ENCODE results near the gene CCDC186. TPM values are rescaled to one million over a fixed set of nuclear protein-coding genes. Genes with fewer than 3 reads are reported as not detected.

The CCDC186 gene
- total RNA-seq, 1 experiment from 2014 or later = 12.8 TPM

DNA sequence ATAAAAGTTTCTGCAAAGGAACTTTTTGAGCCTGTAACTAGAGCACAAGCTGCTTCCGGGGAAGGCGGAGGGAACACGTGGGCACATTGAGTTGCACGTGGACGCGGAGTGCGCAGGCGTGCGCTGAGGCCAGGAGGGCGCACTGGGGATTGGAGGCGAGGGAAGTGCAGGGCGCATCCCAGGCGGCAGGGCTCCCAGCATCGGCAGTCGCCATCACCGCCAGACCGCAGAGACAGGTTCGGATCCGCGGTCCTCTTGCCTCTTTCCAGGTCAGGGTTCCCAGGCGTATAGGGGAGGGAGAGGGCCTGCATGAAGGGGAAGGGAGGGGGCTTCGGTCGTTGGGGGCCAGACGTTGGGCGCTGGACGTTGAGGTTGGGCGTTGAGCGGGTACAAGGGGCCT, 5.1 kb upstream of the CCDC186 start, which contains the start of gene TDRD1:
Gene TDRD1, plus strand, starts transcription at position 206 of the 400 bp plus-strand sequence. CDS start 8,479 bp downstream, outside the sequence.
- Mint-ChIP-seq H3K4me1 (ENCODE audit: low read depth, unreplicated experiment) (peaks cover 13% of the 10 kb centered on the region), H3K36me3 (ENCODE audit: insufficient read depth, unreplicated experiment) (peaks cover 8% of the 10 kb centered on the region)
- intact Hi-C loops (cut with micrococcal nuclease; ENCODE audit: unreplicated experiment) = no loop called here

DNA sequence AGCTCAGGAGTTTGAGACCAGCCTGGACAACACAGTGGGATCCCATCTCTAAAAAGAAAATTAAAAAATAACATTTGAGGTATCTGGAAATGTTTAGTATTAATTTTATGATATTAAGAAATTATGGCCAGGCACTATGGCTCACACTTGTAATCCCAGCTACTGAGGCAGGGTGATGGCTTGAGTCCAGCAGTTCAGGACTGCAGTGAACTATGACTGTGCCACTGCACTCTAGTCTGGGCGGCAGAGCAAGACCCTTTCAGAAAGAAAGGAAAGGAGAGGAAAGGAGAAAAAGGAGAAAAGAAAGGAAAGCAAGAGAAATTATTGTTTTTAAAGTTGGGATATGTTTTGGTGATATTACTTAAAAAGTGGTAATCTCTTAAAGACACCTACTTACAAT, 2.5 kb upstream of the CCDC186 start:
- H3K36me3 Mint-ChIP-seq (ENCODE audit: insufficient read depth, unreplicated experiment) = peaks cover 28% of the 10 kb centered on the region
- DNase-seq = no peak
- H3K27me3 Mint-ChIP-seq (ENCODE audit: unreplicated experiment) = no peaks in the 10 kb centered on the region
- CTCF ChIA-PET = no interaction called here
- intact Hi-C loops (cut with micrococcal nuclease; ENCODE audit: unreplicated experiment) = no loop called here
- peaks cover 13% of the 10 kb centered on the region for H3K4me1 Mint-ChIP-seq (ENCODE audit: low read depth, unreplicated experiment)
- no peaks in the 10 kb centered on the region for H3K9me3 Mint-ChIP-seq (ENCODE audit: low read depth, unreplicated experiment)
- no TSS peak for BruUV-seq (replicated peaks)
- H3K27ac Mint-ChIP-seq (ENCODE audit: unreplicated experiment) = no peak overlapping the region
- H3K4me3 Mint-ChIP-seq (ENCODE audit: low read depth, unreplicated experiment) = no peak overlapping the region
- TF ChIP-seq, protein P1, sequence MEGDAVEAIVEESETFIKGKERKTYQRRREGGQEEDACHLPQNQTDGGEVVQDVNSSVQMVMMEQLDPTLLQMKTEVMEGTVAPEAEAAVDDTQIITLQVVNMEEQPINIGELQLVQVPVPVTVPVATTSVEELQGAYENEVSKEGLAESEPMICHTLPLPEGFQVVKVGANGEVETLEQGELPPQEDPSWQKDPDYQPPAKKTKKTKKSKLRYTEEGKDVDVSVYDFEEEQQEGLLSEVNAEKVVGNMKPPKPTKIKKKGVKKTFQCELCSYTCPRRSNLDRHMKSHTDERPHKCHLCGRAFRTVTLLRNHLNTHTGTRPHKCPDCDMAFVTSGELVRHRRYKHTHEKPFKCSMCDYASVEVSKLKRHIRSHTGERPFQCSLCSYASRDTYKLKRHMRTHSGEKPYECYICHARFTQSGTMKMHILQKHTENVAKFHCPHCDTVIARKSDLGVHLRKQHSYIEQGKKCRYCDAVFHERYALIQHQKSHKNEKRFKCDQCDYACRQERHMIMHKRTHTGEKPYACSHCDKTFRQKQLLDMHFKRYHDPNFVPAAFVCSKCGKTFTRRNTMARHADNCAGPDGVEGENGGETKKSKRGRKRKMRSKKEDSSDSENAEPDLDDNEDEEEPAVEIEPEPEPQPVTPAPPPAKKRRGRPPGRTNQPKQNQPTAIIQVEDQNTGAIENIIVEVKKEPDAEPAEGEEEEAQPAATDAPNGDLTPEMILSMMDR (IDR thresholded peaks at IDR 0.05; ENCODE audit: unreplicated experiment) = no peak

More for the DNA sequence above, 5.1 kb upstream of the CCDC186 start, which contains the start of gene TDRD1:
- Mint-ChIP-seq H3K4me3 (ENCODE audit: low read depth, unreplicated experiment) (no peak within 1 kb of the TSS), H3K27ac (ENCODE audit: unreplicated experiment) (no peak within 1 kb of the TSS), H3K27me3 (ENCODE audit: unreplicated experiment) (no peaks in the 10 kb centered on the region), H3K9me3 (ENCODE audit: low read depth, unreplicated experiment) (no peaks in the 10 kb centered on the region)
- no peak for DNase-seq
- CTCF ChIA-PET = no interaction called here
- TF ChIP-seq, protein P1 (IDR thresholded peaks at IDR 0.05; ENCODE audit: unreplicated experiment) = no peak
- no TSS peak for BruUV-seq (replicated peaks)

DNA sequence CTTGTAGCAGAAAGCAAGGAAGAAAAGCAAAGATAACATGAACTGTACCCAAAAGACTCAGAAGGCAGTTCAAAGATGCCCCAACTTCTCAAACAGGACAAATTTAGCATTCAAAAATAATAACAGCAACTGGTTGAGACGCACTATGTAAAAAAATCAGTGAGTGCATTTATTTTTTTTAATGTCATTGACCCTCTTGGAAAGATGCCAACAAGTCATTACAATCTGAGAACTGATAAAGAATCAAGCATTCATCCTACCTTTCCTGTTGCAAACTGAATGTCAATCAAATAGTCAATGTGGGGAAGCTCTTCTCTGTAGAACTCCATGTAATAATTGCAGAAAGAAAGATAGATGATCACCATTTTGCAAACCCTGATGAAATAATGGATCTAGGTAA, 1.7 kb upstream of the CCDC186 start:
- TF ChIP-seq, protein P1 (IDR thresholded peaks at IDR 0.05; ENCODE audit: unreplicated experiment) = no peak
- no peak for DNase-seq
- intact Hi-C loops (cut with micrococcal nuclease; ENCODE audit: unreplicated experiment) = no loop called here
- Mint-ChIP-seq H3K27ac (ENCODE audit: unreplicated experiment) (no peak overlapping the region), H3K4me1 (ENCODE audit: low read depth, unreplicated experiment) (peaks cover 13% of the 10 kb centered on the region), H3K36me3 (ENCODE audit: insufficient read depth, unreplicated experiment) (peaks cover 28% of the 10 kb centered on the region), H3K9me3 (ENCODE audit: low read depth, unreplicated experiment) (no peaks in the 10 kb centered on the region), H3K4me3 (ENCODE audit: low read depth, unreplicated experiment) (no peak overlapping the region), H3K27me3 (ENCODE audit: unreplicated experiment) (no peaks in the 10 kb centered on the region)
- no TSS peak for BruUV-seq (replicated peaks)
- CTCF ChIA-PET = interaction anchor here (0.6 kb wide), 1 partner anchor 1035 kb away, joined by 3 read pairs; no protein-coding TSS in a partner anchor

DNA sequence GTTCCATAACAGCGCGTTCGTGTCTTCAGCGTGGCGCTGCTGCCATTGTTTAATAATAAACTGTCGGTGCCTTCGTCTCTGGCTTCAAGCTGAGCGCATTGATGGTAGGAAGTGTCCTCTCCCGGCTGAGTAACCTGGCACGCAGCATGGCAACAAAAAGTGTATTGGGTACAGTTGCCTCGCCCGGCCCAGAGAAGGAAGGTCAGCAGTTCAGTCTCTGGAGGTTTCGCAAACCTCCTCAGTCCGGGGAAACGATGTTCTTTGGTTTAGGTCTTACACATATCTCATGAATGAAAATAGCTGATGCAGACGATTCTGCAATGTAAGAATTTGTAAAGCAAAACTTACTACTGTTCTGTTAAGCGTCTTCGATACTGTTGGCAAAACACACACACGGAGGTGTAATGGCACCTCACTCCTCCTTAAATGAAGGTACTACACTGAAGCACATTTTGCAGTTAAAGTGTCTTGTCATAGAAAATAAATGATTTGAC, 739 bp upstream of the CCDC186 start:
- CTCF ChIA-PET = interaction anchor here (0.9 kb wide), 1 partner anchor 37 kb away, joined by 3 read pairs; no protein-coding TSS in a partner anchor
- BruUV-seq (replicated peaks) = no TSS peak
- Mint-ChIP-seq H3K27me3 (ENCODE audit: unreplicated experiment) (no peaks in the 10 kb centered on the region), H3K36me3 (ENCODE audit: insufficient read depth, unreplicated experiment) (peaks cover 28% of the 10 kb centered on the region), H3K9me3 (ENCODE audit: low read depth, unreplicated experiment) (no peaks in the 10 kb centered on the region), H3K27ac (ENCODE audit: unreplicated experiment) (peak overlapping the region; percentile 99), H3K4me1 (ENCODE audit: low read depth, unreplicated experiment) (peaks cover 13% of the 10 kb centered on the region), H3K4me3 (ENCODE audit: low read depth, unreplicated experiment) (peak overlapping the region; percentile 99)
- TF ChIP-seq, protein P1 (IDR thresholded peaks at IDR 0.05; ENCODE audit: unreplicated experiment) = no peak
- intact Hi-C loops (cut with micrococcal nuclease; ENCODE audit: unreplicated experiment) = loop anchor here (5.0 kb wide), 1 partner anchor 73 kb away; no protein-coding TSS in a partner anchor
- peak; percentile 33 for DNase-seq

All from Calu3 (cell line).